NCI-H510A (cell line): ENCODE data around the gene EED.
"Not testable (repeated sequence)": the region's sequence is repeated elsewhere in the genome, so short reads cannot be mapped to it uniquely, and the experiment has no call there.

Source experiments
- DNase-seq: peaks from one replicate; lab custom pipeline; 2025; lab: John Stamatoyannopoulos, UW

Gene EED

DNA sequence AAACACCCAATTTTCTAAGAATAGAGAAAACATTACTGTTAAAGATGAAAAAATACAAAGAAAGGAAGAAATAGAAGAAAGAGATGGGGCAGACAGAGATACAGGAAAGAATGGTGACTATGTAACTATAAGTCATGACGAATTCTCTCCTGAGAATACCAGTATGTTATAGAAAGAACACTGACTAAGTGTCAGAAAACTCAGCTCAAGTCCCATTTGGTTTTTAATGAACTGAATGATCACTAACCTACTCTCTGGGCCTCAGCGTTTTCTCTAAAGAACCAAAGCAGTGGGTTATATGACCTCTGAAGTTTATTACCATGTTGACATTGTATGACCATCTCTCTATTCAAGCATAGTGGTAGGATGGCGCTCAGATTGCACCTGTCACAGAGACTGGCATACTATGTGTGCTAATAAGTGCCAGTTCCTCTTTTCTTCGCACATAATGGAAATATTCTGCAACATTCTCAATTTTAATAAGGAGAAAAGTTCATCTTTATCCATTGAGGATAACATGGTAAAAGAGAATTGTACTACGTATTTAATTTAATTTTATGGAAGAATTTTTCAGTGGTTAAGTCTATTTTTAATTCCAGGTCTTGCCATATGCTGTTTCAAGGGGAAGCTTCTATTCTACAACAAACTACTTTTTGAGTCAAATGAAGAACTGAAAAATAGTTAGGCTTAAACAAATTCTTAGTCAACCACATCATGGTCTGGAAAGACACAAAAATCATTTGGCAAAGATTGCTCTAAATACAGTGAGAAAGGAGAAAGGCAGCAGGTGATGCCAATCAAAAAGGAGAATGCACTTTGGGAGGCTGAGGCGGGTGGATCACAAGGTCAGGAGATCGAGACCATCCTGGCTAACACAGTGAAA, 25.0 kb upstream of the EED start:
- no peak for DNase-seq

DNA sequence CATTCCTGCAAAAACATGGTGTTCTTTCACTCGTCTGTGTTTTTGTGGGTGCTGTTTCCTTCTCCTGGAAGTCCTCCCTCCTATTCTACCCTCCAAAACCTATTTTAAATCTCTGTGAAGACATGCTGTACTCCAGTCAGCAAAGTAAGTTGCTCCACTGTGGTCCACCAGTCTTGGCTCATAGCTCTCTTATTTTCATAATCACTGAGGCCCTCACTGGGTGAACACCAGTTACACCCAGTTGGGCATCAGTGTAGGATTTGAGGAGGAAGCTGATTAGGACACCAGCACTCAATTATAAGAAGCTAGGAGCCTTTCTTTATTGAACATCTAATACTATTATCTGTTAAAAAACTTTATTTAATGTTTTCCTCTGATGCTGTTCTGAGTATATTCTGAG, 23.9 kb upstream of the EED start:
- DNase-seq = no peak

DNA sequence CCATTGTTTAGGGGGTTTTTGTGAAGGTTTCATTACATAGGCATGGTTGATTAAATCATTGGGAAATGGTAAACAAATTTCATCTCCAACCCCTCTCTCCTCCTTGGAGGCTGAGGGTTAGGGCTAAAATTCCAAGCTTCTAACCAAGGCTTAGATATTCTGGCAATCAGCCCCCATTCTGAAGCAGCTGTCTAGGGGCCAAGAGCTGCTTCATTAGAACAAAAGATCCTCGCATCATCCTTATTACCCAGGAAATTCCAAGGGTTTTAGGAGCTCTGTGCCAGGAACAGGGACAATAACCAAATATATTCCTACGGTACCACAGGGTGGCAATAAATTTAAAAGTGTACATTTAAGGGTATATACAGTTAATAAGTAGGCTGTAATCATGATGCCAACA, 22.5 kb upstream of the EED start:
- DNase-seq = no peak

DNA sequence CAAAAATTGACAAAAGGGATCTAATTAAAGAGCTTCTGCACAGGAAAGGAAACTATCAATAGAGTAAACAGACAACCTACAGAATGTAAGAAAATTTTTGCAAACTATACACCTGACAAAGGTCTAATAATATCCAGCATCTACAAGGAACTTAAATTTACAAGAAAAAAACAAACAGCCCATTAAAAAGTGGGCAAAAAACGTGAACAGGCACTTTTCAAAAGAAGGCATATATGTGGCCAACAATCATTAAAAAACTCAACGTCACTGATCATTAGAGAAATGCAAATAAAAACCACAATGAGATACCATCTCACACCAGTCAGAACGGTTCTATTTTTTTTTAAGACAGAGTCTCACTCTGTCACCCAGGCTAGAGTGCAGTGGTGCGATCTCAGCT, 20.0 kb upstream of the EED start:
- DNase-seq = not testable (repeated sequence)

DNA sequence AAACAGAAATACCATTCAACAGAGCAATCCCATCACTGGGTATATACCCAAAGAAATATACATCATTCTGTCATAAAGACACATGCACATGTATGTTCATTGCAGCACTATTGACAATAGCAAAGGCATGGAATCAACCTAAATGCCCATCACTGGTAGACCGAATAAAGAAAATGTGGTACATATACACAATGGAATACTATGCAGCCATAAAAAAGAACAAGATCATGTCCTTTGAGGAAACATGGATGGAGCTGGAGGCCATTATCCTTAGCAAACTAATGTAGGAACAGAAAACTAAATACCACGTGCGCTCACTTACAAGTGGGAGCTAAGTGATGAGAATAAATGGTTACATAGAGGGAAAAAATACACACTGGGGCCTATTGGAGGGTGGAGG, 19.2 kb upstream of the EED start:
- not testable (repeated sequence) for DNase-seq

DNA sequence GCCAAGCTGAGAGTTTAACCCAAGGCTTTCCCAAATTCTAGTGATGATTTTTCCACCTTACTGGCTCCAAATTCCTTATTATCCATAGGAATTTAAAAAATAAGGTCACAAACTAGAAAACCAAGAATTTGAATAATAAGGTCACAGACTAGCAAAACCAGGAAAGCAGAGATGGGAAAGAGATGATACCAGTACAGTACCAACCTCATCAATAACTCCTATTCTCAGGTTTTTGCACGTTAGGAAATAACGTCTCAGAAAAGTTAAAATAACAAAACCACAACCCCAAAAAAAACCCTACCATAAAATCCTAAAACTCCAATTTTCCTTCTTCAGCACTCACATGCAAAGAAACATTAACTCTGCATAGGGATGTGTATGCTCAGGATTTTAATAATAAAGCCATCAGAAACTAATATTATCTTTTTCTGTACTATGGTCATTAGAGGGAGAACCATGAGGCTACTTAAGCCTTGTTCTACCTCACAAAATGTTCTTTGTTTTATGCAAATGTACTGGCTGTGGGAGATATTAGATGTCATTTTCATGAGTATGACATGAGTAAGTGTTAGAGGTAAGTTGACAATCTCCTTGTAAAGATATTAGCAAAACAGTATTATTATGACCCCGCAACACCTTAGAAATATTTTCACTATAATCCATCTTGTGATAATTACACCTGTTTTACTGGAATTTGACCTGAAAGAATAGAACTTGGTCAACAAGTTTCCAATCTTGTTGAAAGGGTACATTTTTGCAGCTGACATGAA, 16.1 kb upstream of the EED start:
- no peak for DNase-seq

DNA sequence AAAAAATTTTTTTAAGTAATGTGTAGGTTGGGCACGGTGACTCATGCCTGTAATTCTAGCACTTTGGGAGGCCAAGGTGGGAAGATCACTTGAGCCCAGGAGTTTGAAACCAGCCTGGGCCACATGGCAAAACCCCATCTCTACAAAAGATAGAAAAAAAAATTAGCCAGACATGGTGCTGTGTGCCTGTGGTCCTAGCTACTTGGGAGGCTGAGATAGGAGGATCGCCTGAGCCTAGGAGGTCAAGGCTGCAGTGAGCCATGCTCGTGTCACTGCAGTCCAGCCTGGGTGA, 15.6 kb upstream of the EED start:
- DNase-seq = not testable (repeated sequence)

DNA sequence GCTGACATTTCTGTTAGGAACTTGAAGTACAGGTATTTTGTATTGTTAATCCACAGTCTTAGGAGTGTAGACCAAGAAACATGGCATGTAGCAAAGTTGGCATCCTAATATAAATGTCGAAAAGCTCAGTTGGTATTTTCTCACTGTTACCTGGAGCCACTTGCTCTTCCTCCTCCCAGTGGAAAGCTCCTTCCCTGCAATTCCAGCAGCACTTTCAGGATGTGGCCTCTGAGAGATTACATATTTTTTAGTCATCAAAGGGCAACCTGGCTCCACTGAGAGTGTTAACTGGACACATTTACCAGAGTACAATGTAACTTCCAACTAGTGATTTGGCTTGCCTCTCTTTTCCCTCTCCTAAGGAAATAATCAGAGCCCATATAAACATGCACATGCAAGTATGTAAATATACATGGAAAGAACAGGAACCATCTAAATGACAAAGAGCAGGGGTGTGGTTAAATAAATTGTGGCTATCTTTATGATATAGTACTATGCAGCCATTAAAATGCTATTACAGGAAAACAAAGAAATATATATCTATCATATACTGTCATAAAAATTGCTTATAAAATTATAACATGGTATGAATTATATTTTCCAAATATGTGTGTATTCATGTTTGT, 14.3 kb upstream of the EED start:
- DNase-seq = no peak

DNA sequence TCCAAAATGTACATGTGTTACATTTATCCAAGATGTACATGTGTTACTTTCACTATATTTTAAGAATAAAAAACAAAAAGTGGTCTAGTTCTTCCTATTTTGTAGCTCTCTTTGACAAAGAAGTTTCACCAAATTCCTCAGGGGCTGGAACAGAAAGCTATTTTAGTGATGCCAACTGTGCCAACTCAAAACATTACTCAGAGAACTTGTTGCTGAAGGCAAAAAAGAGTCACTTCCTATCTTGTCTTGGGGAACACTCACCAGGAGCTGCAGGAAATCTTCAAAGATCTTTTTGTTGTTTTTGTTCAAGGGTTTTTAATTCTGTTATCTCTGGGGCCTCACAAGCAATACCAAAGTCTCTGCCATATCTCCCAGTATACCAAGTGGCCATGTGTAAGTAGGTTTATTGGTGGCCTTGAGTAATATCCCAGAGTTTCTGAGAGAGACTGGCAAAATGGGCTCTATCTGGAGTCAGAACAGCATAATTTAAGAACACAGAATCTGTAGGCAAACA, 13.6 kb upstream of the EED start:
- DNase-seq = no peak

DNA sequence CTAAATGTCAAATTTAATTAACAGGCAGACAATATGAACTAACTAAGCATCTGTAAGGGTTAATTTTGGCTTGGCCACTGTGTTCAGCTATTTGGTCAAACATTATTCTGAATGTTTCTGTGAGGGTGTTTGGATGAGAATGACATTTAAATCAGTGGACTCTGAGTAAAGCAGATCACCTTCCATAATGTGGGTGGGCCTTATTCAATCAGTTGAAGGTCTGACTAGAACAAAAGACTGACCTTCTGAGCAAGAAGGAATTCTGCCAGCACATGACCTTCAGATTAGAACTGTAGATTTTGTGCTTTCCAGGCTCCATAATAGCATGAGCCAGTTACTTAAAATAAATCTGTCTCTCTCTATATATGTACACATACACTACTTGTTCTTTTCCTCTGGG, 12.0 kb upstream of the EED start:
- DNase-seq = no peak

DNA sequence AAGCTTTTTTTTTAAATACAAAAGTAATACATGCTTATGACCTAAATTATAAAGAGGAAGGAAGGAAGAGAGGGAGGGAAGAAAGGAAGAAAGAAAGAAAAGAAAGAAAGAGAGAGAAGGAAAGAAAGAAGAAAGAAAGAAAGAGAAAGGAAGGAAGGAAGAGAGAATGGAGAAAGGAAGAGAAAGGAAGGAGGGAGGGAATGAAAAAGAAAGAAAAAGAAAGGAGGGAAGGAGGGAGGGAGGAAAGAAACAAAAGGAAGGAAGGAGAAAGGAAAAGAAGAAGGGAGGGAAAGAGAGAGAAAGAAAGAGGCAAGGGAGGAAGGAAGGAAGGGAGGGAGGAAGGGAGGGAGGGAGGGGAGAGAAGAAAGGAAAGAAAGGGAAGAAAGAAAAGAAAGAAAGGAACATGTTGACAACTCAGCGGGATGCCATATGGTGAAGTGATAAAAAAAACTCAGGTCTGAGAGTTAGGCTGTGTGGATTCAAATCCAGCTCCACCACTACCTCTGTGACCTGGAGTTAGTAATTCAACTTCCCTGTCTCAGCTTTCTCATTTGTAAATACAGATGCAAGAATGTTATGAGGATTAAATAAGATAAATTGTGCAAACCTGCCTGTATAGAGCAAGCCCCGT, 9.6 kb upstream of the EED start:
- no peak for DNase-seq

DNA sequence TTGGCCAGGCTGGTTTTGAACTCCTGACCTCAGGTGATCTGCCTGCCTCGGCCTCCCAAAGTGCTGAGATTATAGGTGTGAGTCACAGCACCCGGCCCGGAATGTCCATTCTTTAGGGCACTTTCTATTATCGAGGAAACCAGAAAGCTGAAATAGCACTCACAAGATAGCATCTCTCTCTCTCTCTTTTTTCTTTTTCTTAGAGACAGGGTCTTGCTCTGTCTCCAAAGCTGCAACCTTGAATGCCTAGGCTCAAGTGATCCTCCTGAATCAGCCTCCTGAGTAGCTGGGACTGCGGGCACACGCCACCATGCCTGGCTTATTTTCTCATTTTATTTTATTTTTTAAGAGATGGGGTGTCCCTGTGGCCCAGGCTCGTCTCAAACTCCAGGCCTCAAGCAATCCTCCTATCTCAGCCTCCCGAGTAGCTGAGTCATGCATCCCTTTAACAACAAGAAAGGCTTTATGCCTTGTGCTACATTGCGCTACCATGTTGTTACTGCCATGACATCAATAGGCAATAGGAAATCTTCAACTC, 7.2 kb upstream of the EED start:
- DNase-seq = no peak

DNA sequence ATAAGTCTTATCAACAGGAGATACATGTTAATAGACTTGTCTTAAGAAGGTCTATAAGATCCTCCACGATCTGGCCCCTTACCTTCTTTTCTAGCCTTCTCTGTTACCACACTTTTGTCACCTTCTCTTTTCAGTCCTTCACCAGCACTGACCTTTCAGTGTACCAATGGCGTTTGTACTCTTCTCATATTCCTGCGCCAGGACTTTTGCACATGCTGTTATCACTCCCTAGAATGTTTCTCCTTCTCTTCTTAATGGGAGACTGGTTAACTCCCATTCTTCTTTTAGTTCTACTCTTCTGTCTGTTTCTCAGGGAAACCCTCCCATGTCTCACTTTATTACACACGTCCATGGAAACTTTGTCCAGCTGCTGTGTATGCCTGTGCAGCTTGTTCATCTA, 4.4 kb upstream of the EED start:
- DNase-seq = no peak

DNA sequence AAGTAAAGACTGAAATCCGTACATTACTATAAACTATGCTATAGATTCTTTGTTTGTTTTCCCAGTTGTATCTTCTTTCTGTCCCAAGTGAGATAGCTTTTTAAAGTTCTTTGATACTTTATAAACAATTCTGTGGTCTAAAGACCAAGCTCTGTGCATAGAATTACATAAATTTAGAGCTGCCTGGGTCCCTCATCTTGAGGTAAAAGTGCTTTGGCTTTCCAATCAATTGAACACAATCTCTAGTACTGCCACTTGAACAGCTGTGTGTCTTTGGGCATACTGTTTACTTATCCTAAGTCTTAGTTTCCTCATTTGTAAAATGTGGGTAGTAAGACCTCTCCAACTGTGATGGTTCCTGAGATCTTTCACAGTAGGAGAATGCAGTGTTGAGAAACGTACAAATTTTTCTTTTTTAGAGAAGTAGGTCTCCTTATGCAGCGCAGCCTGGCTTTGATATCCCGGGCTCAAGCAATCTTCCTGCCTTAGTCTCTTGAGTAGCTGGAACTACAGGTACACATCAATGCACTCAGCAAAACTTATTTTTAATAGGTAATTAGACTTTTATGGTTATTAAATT, 2.5 kb upstream of the EED start:
- DNase-seq = no peak

DNA sequence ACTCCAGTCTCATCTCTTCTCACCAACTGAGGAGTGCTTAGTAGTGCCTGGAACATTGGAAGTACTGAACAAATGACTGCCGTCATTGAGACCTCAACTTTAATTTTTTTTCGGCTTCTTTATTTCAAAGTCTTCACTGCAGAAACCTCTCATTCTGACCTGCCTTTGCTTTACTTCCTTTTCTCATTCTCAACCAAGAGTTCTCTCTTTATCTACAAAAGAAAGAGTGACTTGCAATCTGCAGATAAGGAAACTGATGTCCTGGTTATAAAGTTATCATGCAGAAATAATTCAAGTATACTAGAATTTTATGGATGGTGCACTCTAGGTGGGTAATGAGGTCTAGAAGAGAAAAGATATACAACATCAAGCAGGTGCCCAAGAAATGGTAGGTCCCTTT, 1.2 kb upstream of the EED start:
- no peak for DNase-seq

DNA sequence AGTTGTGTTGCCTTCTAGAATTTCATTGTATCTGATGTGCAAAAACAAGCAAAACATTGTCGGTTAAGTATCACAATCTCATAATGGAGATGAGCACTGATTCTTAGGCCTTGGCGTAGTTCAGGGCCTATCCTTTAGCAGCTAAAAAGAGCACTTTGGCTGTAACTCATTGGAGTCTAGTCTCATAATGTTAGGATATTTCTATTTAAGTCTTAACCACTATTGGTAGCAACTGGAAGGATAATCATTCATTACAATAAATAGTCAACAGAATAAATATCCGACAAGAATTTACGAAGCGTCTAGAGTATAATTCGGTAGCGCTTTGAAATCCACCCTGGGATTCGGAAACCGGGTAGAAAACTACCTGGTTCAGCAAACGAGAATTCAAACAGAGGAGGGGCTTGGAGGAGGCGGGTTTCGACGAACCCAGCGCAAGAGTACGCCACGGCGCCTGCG, 461 bp upstream of the EED start:
- peak; percentile 85 for DNase-seq

DNA sequence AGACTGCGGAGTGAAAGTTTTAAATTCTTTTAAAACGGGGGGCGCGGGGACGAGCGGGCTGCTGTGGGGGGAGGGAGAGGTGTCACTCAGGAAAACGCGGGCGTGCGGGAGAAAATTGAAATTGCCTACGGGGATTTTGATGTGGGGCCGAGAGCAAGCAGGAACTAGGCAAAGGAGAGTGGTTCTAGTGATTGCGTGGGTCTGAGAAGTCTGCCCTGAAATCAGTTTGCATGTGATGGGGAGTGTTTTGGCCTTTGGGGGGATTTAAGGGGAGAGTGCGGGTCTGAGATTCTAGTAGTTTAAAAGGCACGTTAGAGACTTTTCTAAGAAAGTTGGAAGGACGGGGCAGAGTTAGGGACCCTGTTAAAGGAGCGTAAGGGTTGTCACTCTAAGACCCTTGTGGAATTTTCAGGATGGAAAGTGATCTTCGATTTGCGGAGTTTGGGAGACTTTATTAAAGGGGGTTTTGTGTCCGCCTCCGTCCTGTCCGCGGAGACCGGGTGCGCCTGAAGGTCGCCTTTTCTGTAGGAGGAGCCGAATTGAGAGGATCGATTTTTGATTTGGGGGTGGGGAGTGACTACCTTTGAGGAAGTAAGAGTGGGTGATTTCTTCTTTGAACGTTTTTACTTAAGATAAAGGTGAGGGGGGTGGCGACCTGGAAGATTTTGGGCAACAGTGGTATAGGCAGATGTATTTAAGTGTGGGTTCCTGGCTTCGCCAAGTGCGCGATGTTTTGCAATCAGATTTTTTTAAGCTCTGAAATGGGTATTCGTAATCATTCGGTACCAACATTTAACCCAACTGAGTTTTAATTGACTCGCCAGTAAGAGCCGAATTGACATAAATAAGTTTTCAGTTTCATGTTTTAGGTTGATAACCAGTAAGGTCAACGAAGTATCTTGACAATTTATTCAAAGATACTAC, 1.1 kb downstream of the EED start:
- DNase-seq = no peak

DNA sequence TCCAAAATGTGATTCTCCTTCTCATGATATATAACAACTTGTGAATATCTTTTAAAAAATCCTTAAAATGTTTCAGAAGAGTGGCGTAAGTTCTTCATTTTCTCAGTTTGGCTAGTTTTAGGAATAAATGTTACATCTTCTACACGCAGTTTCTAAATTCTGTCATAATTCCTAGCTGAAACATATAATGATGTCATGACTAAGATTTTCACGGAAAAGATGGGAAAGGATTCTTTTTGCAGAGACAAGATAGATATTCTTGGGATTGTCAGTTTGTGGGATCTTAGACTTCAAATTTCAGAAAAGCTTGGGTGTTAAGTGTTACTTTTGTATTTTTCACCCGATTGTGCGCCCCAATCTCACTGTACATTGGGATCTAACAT, 1.7 kb downstream of the EED start:
- DNase-seq = no peak

DNA sequence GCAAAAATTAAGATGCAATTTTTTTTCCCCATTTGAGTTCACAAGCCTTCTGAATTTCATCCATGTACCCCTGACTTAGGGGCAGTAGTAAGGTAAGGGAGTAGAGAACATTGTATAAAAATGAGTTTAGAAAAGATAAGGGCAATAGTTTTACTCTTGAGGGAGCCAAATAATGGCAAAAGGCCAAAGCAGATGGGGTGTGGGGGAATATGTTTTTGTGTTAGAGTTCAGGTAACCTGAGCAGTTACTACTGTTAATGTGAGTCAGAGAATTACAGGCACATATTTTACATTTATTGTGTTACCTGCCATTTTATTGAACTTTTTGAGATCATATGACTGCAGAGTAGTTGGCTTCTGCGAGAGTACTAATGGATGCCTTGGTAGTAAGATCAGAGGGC, 3.1 kb downstream of the EED start:
- DNase-seq = no peak

DNA sequence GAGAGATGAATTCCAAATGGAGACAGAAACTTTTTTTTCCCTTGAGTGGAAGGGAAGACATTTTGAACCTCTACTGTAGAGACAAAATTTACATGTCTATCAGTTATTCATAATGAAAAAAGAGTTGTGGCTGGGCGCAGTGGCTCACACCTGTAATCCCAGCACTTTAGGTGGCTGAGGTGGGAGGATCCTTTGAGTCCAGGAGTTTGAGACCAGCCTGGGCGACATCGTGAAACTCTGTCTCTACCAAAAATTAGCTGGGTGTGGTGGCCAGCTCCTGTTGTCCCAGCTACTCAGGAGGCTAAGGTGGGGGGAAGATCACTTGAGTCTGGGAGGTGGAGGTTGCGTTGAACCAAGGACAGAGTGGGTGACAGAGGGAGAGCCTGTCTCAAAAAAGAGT, 4.1 kb downstream of the EED start:
- DNase-seq = no peak
